HUES64 (cell line): Measurements from ENCODE around the gene C1orf210.

ENCODE experiments used
- H3K27ac ChIP-seq: 2 replicates; pipeline ENCODE4 v1.7.0; 2013; ENCODE audit warnings: low read depth, low read length, inconsistent platforms
- H3K27me3 ChIP-seq: 2 replicates; pipeline ENCODE4 v1.6.1; 2013; ENCODE audit warnings: mild to moderate bottlenecking, low read length; ENCODE audit not compliant: insufficient read depth
- H3K36me3 ChIP-seq: 2 replicates; pipeline ENCODE4 v1.6.1; 2013; ENCODE audit warnings: mild to moderate bottlenecking, low read length; ENCODE audit not compliant: insufficient read depth
- H3K4me1 ChIP-seq: 2 replicates; pipeline ENCODE4 v1.6.1; 2013; ENCODE audit warnings: mild to moderate bottlenecking, low read length, moderate library complexity; ENCODE audit not compliant: insufficient read depth
- H3K4me3 ChIP-seq: 2 replicates; pipeline ENCODE4 v1.5.1; 2013; ENCODE audit warnings: mild to moderate bottlenecking, low read length, moderate library complexity
- H3K9ac ChIP-seq: 2 replicates; pipeline ENCODE4 v1.6.1; 2013; ENCODE audit warnings: mild to moderate bottlenecking, low read depth, low read length
- H3K9me3 ChIP-seq: 2 replicates; pipeline ENCODE4 v1.6.1; 2013; ENCODE audit warnings: low read depth, low read length; ENCODE audit not compliant: insufficient read depth
- WGBS: fragments of 150-250, 120-280 bp; methylation state at CpG from one replicate; pipeline ENCODE4 v1.1.7; 2013; ENCODE audit warnings: missing lambda C conversion rate; 5-methylcytosine and 5-hydroxymethylcytosine counted together

Gene C1orf210

DNA sequence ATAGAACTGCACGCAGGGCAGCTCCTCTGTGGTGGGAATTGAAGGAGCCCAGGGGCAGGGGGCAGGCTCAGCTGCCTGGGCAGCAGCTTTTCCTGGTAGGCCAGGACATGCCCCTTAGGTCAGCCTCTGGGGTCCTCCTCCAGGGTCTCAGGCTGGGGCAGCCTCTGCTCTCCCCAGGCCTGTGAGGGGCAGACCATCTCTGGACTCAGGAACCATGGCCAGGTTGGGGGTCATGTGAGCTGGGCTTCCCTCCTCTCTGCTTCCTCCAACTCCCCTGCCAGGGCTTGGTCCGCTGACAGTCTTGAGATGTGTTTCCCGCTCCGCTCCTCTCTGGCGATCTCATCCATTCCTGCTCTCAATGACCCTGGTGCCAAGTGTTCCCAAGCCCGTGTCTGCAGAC is 5.7 kb downstream of the C1orf210 start:
- H3K9ac ChIP-seq = no peak overlapping the region
- no peak overlapping the region for H3K4me3 ChIP-seq
- H3K36me3 ChIP-seq = no peaks in the 10 kb centered on the region
- H3K27ac ChIP-seq = no peak overlapping the region
- no peaks in the 10 kb centered on the region for H3K9me3 ChIP-seq
- H3K27me3 ChIP-seq = no peaks in the 10 kb centered on the region
- no peaks in the 10 kb centered on the region for H3K4me1 ChIP-seq
- 91% methylated on average over 6 of the region's 6 CpGs for WGBS

DNA sequence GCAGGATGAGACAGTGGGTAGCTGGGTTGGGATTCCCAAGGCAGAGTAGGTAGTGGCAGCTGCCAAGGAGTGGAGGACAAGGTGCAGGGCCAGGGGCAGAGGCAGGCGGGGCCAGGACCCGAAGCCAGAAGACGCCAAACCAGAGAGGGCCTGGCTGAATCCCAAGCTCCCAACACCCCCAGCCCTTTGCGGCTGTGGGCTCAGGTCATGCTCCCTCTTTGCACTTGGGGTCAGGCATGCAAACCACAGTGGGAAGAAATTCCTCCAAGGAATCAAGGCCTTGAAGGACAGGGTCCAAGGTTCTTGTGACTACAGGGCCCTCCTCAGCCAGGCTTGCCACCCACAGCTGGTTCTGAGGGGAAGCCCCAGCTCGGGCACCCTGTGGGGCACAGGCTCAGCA is 6.2 kb downstream of the C1orf210 start:
- no peak overlapping the region for H3K4me3 ChIP-seq
- no peaks in the 10 kb centered on the region for H3K9me3 ChIP-seq
- no peaks in the 10 kb centered on the region for H3K36me3 ChIP-seq
- 92% methylated on average over 5 of the region's 5 CpGs for WGBS
- H3K9ac ChIP-seq = no peak overlapping the region
- no peaks in the 10 kb centered on the region for H3K27me3 ChIP-seq
- H3K4me1 ChIP-seq = peaks cover 2% of the 10 kb centered on the region; the same call in 1 of the 2 replicates
- H3K27ac ChIP-seq = no peak overlapping the region

DNA sequence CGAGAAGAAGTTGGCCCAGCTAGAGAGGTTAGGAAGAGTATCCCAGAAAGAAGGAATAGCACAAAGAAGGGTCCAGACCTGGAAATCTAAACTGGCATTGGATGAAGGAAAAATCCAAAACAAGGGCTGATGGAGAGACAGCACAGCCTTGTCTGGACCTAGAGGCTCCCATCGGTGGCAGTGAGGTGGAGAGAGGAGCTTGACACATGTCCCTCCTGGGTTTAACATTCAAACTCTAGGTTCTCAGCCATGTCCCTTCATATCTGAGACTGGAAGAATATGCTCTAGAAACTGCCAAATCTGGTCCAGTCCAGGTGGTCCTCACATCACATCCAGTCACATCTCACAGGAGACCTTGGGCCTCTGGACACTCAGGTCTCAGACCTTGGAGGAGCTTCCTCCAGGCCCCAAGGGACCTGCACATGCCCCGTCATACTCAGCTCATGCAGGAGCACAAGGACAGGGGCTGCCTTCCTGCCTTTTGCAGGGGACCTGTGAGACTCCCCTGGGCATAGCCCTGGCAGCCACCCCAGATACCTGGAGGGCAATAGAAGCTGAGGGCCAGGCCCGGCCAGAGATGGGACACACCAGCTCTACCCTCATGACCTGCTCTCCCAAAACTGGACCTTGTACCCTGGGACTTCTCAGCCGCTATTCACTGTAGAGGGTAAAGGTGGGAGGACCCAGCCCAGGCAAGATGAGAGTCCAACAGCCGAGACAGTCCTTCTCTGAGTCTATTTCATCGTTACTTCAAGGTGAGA is 8.1 kb downstream of the C1orf210 start:
- peaks cover 3% of the 10 kb centered on the region; the same call in 1 of the 2 replicates for H3K4me1 ChIP-seq
- H3K9me3 ChIP-seq = no peaks in the 10 kb centered on the region
- H3K36me3 ChIP-seq = no peaks in the 10 kb centered on the region; the same call in 1 of the 2 replicates
- no peak overlapping the region for H3K27ac ChIP-seq
- 94% methylated on average over 7 of the region's 7 CpGs for WGBS
- no peak overlapping the region for H3K9ac ChIP-seq
- no peaks in the 10 kb centered on the region for H3K27me3 ChIP-seq
- H3K4me3 ChIP-seq = no peak overlapping the region

DNA sequence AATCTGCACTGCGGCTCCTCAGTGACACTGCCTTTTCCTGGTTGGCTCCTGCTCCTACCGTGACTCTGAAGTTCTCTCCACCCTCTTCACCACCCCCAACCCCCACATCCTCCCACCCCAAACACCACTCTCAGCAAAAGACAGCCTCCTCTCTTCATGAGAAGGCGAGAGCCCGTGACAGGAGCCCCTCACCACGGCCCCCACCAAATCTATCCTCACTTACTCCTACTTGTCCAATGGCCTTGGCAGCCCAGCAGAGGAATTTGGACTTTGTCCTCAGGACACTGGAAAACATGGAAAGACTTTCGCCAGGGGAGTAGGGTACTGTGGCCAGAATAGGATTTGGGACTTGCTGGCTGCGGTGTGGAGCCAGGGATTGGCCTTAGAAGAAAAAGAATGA is 8.7 kb downstream of the C1orf210 start:
- Histone ChIP-seq H3K4me3 (no peak overlapping the region), H3K27ac (no peak overlapping the region), H3K27me3 (no peaks in the 10 kb centered on the region), H3K9ac (no peak overlapping the region), H3K4me1 (peaks cover 5% of the 10 kb centered on the region; the same call in 1 of the 2 replicates), H3K9me3 (no peaks in the 10 kb centered on the region), H3K36me3 (no peaks in the 10 kb centered on the region; the same call in 1 of the 2 replicates)
- WGBS = 84% methylated on average over 7 of the region's 7 CpGs

DNA sequence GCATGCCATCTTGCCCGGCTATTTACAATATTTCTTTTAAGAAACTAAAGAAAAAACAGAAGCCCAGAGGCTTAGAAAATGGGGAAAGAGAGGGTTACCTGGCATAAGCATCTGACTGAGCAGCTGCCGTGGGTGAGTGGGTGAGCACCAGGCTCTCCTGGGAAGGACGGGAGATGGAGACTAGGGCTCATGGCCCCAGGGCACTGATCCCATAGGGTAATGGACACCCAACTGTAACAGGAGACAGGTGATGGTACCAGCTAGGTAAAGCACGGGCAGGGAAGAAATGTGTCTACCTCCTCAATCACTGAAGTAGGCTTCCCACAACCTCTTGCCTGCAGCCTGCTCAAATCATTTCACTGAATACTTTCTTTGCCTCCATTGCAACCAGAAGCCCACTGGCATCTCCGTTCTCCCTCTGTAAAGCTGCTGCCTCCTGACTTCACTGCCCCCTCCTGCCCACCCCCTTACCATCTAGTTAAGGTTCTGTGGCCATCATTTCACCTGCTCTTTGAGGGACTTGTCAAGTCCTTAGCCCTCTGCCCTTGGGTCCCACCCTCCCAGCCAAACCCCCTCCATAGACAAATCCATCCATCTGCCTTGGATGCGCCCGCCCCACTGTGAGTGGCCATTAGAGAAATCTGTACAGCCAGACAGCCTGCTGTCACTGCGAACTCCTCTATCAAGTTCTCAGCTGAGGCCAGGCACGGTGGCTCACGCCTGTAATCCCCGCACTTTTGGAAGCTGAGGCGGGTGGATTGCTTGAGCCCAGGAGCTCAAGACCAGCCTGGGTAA is 9.4 kb downstream of the C1orf210 start:
- H3K9me3 ChIP-seq = no peaks in the 10 kb centered on the region
- WGBS = 82% methylated on average over 12 of the region's 12 CpGs

DNA sequence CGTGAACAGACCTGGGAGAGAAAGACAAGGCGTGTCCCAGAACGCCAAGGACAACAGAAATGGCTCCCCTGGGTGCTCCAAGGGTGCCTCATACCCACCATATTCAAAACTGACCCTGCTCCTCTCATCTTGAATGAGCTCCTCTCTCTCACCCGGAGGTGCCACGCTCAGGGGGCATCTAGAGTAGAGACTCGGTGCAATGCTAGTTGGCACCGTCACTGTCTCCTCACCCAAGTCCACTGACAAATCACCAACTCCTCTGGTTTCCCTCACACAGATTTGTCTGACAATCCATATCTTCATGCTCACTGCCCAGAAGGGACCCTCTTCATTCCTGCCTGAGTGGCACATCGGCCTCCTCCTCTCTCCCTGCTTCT is 10.6 kb downstream of the C1orf210 start:
- no peaks in the 10 kb centered on the region for H3K27me3 ChIP-seq
- no peak overlapping the region for H3K27ac ChIP-seq
- no peak overlapping the region for H3K9ac ChIP-seq
- no peaks in the 10 kb centered on the region; the same call in 1 of the 2 replicates for H3K36me3 ChIP-seq
- 81% methylated on average over 8 of the region's 8 CpGs for WGBS
- no peak overlapping the region for H3K4me3 ChIP-seq
- no peaks in the 10 kb centered on the region for H3K9me3 ChIP-seq
- peaks cover 15% of the 10 kb centered on the region for H3K4me1 ChIP-seq

More for the DNA sequence above, 9.4 kb downstream of the C1orf210 start:
- no peak overlapping the region for H3K27ac ChIP-seq
- no peaks in the 10 kb centered on the region for H3K27me3 ChIP-seq
- peaks cover 11% of the 10 kb centered on the region for H3K4me1 ChIP-seq
- no peaks in the 10 kb centered on the region; the same call in 1 of the 2 replicates for H3K36me3 ChIP-seq
- H3K4me3 ChIP-seq = no peak overlapping the region
- no peak overlapping the region for H3K9ac ChIP-seq

DNA sequence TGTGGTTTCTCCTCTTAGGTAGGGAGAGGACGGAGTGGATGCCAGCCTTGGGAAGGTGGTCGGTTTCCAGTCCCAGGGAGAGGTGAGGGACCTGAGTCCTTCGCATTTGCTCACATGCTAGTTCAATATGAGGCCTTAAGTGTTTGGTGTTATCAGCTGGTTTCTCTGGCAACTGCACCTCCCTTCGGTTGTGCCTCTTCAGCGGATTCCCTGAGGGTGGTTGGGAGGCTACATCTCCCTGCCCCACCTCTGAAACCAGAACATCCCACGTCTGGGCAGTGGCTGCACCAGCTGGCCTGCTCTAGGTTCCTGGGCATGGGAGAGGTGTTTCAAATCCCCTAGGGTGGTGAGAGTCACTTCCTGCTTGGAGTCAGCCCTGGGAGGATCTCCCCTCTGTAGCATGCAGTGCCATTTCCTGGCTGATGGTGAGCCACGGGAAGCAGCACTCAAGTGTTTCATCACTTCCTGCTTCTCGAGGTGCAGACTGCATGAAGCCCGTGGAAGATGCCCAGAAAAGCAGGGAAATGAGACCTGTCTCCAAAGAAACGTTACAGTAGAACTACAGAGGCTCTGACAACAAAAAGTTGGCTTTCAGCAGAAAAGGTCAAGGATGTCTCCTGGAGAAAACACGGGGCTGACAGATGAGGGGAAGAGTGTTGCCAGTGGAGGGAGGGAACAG is 11.1 kb downstream of the C1orf210 start:
- Histone ChIP-seq H3K9me3 (no peaks in the 10 kb centered on the region), H3K4me3 (no peak overlapping the region), H3K9ac (no peak overlapping the region), H3K27me3 (no peaks in the 10 kb centered on the region), H3K36me3 (no peaks in the 10 kb centered on the region; the same call in 1 of the 2 replicates), H3K27ac (no peak overlapping the region), H3K4me1 (peaks cover 17% of the 10 kb centered on the region)
- 82% methylated on average over 11 of the region's 11 CpGs for WGBS

DNA sequence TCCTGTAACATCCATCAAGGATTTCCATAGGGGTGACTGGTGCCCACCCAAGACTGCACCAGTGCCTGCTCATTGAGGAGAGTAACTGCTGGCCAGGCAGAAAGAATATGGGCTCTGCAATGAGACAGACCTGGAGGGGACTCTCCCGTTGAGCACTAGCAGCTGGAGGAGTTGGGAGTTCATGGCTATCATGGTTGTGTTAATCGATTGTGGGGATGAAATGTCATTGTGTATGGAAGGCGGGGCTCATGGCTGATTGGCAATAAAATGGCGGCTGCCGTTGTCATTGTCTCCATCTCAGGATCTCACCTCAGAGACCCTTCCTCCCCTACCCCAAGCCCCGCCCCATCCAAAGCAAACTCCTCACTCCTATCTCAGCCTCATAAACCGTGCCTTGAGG is 11.7 kb downstream of the C1orf210 start:
- no peaks in the 10 kb centered on the region; the same call in 1 of the 2 replicates for H3K36me3 ChIP-seq
- H3K4me1 ChIP-seq = peaks cover 17% of the 10 kb centered on the region
- H3K27ac ChIP-seq = no peak overlapping the region
- H3K9me3 ChIP-seq = no peaks in the 10 kb centered on the region
- 95% methylated on average over 7 of the region's 7 CpGs for WGBS
- no peak overlapping the region for H3K9ac ChIP-seq
- H3K4me3 ChIP-seq = no peak overlapping the region
- no peaks in the 10 kb centered on the region for H3K27me3 ChIP-seq

DNA sequence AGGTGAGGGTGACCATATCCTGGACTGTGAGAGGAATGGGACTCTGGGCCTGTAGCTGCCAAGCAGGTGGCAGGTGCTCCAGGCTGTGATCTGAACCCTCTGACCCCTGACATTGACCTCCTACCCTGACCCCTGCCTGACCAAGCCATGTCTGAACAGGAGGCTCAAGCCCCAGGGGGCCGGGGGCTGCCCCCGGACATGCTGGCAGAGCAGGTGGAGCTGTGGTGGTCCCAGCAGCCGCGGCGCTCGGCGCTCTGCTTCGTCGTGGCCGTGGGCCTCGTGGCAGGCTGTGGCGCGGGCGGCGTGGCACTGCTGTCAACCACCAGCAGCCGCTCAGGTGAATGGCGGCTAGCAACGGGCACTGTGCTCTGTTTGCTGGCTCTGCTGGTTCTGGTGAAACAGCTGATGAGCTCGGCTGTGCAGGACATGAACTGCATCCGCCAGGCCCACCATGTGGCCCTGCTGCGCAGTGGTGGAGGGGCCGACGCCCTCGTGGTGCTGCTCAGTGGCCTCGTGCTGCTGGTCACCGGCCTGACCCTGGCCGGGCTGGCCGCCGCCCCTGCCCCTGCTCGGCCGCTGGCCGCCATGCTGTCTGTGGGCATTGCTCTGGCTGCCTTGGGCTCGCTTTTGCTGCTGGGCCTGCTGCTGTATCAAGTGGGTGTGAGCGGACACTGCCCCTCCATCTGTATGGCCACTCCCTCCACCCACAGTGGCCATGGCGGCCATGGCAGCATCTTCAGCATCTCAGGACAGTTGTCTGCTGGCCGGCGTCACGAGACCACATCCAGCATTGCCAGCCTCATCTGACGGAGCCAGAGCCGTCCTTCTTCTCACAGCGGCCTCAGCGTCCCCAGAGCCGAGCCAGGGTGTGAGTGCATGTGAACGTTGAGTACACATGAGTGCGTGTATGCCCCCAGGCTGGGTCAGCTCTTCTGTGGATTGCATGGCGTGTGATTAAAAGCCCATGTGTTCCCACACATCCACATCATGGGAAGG is 12.5 kb downstream of the C1orf210 start:
- WGBS = 97% methylated on average over 46 of the region's 46 CpGs
- Histone ChIP-seq H3K9me3 (no peaks in the 10 kb centered on the region), H3K9ac (no peak overlapping the region), H3K36me3 (no peaks in the 10 kb centered on the region; the same call in 1 of the 2 replicates), H3K27ac (no peak overlapping the region), H3K4me3 (no peak overlapping the region), H3K4me1 (peaks cover 17% of the 10 kb centered on the region), H3K27me3 (no peaks in the 10 kb centered on the region)

DNA sequence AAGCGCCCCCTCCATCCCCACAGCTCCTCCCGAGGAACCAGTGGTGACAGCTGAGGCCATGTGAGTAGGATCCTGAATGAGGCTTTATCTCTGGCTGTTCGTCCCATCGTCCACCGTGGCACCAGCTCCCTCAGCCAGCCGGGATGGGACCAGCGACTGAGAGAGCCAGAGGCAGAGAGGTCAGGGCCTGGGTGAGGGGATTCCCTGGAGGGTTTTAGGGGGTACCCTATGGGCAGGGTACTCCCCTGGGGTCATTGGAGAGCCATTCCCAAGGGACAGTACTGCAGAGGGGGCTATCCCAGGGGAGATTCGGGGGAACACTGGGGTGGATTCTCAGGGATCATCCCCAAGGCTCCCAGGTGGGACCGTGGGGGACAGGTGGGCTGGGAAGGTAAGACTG is 13.2 kb downstream of the C1orf210 start:
- WGBS = 92% methylated on average over 9 of the region's 9 CpGs
- Histone ChIP-seq H3K27ac (no peak overlapping the region), H3K4me1 (peaks cover 17% of the 10 kb centered on the region)

More for the DNA sequence above, 13.2 kb downstream of the C1orf210 start:
- no peak overlapping the region for H3K9ac ChIP-seq
- H3K4me3 ChIP-seq = no peak overlapping the region
- H3K36me3 ChIP-seq = no peaks in the 10 kb centered on the region; the same call in 1 of the 2 replicates
- no peaks in the 10 kb centered on the region for H3K27me3 ChIP-seq
- no peaks in the 10 kb centered on the region for H3K9me3 ChIP-seq
